Measurements from ENCODE around the gene MAP7.
"Not testable (repeated sequence)": the region's sequence is repeated elsewhere in the genome, so short reads cannot be mapped to it uniquely, and the experiment has no call there.

The MAP7 gene

DNA sequence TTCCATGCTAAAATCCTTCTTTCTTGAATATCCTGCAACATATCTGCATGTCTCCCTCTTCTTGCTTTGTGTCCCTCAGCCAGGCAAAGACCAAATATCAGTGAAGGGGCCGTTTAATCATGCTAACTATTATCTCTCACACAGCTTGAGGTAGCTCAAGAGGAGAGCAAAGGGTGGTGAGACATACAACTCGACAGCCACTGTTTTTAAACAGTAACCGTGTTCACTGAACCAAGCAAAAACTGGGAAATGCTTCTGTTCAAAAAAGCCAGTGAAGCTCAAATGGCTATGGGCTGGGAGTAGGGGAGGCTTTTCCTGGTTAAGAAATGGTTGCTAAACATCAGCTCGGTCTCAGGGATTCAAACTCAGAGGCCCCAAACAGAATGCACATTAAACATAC is 83.4 kb downstream of the MAP7 start:
- DNase-seq (ENCODE audit: low read depth) = no peak

DNA sequence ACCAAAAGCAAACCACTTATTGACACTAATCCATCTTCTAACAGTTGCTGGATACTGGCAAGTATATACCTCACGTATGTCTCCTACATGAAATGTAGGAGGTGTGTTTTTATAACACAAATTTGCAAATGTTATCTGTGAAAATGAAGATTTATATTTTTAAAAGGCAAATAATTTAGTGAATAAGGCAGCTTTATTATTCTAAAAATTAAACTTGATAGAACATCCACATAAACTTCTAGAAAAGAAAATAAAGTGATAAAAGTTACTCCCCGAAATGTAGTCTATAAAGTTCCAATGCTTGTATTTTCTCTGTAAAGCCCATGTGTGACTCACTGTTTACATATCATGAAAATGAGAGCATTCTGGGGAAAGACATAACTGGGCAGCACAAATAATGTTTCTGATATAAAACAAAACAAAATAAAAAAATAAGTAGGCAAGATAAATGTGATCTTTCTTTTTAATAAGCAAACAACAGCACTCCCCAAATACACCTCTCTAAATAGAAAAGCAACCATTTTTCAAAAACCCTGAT is 84.4 kb downstream of the MAP7 start:
- no peak for DNase-seq (ENCODE audit: low read depth)

DNA sequence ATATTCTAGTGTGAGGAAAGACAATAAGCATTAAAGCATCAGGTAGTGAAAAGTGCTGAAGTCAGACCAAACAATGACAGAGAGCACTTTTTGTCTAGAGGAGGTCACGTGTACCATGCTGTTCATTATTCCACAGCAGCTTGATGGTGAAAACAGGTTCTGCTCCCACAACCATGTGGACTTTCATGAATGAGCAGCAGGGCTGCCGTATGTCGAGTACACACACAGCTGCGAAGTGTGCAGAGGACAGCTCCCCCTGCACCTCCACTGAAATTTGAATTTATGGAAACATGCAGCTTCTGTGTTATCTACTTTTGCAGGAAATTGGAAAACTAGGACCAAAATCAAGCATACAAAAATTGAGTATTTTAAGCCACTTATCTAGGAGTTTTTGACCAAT is 85.3 kb downstream of the MAP7 start:
- DNase-seq (ENCODE audit: low read depth) = no peak

DNA sequence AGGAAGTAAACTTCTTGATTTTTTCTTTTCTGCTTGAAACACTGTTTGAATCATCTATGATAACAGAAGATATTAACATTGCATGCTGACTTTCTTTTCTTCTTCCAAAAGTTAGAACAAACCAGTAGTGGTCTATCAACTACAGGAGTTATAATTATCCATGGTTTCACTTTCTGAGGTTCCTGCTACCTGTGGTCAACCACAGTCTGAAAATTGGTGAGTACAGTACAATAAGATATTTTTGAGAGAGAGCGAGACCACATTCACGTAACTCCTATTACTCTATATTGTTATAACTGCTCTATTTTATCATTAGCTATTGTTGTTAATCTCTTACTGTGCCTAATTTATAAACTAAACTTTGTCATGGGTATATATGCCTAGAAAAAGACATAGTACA is 86.1 kb downstream of the MAP7 start:
- no peak for DNase-seq (ENCODE audit: low read depth)

DNA sequence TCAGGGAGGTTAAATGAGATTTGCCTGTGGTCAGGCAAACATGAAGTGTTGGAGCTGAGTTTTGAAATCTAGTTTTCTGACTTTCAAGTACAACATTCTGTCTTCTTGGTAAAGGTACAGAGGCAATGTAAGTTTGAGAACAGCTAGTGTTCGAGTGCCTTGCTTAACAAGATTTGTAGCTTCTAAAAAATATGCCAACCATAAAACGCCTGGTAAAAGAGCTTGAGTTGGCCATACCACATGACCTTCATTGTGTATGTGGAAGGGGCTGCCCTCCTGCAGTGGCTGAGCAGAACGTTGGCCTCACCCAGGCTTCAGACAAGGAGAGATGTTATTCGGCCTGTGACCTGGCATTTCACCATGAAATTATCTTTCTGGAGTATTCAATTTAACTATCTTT is 86.5 kb downstream of the MAP7 start:
- DNase-seq (ENCODE audit: low read depth) = no peak

DNA sequence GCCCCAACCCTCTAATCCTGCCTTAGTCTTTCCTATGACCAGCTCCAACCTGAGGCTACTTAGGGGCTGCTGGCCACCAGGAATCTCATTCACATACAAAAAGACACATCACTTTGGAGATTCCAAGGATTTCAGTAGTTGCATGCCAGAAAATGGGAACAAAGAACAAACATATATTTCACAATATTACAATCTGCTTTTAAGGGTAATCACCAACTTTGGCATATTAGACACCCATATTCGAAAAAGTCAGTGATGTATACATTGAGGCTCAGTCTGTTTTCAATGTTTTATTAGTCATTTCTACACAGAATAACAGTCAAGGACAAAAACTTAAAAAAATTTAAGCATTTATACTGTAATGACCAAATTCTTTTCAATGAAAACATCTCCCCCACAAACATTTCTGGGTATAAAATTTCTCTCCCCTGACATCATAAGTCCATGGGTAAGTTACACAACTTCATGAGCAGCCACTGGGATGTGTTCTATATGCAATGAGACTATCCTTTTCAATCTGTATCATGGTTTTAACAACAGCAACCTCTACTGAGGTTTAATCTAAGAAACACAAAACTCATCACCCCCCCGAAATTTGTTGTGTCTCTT is 103.5 kb downstream of the MAP7 start:
- DNase-seq (ENCODE audit: low read depth) = no peak

DNA sequence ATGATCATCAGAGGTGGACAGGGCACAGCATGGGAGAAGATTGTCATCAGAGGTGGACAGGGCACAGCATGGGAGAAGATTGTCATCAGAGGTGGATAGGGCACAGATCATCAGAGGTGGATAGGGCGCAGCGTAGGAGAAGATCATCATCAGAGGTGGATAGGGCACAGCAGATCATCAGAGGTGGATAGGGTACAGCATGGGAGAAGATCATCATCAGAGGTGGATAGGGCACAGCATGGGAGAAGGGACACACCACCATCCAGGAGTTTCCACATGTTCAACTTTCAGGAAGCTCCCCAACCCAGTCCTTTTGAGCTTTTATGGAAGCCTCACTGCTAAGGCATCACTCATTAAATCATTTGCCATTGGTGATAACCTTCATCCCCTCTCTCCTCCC is 104.1 kb downstream of the MAP7 start:
- no peak for DNase-seq (ENCODE audit: low read depth)

DNA sequence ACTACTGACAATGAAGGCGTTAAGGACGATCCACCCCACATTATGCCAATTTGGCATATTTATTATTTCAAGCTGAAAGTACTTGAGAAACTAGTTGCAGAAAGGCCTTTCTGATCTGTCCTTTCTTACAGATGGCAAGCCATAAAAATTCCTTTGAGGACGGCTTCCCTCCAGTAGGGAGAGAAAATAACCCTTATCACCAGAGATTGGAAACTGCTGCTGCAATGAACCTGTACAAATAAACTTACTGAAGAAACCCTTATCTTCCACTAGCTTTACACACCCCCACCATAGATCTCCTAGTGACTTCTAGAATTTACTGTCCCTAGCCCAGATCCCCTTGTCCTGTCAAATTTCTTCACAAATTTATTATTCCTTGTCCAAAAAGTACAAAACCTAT is 105.2 kb downstream of the MAP7 start:
- DNase-seq (ENCODE audit: low read depth) = no peak

DNA sequence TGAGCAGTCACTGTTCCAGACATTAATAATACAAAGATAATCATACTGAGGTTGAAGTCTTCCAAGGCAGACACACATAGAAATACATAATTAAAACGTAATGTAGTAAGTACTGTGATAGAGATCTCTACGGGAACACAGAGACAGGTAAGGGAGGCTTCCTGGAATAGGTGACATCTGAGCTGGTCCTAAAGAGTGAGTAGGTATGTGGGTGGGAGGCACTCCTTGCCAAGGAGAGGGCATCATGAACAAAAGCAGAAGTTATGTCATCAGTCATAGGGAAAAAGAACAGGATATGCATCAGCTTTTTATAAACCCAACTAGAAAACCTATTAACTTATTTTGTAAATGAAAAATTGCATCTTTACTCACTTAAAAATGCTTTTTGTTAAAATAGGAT is 110.0 kb downstream of the MAP7 start:
- DNase-seq (ENCODE audit: low read depth) = no peak

DNA sequence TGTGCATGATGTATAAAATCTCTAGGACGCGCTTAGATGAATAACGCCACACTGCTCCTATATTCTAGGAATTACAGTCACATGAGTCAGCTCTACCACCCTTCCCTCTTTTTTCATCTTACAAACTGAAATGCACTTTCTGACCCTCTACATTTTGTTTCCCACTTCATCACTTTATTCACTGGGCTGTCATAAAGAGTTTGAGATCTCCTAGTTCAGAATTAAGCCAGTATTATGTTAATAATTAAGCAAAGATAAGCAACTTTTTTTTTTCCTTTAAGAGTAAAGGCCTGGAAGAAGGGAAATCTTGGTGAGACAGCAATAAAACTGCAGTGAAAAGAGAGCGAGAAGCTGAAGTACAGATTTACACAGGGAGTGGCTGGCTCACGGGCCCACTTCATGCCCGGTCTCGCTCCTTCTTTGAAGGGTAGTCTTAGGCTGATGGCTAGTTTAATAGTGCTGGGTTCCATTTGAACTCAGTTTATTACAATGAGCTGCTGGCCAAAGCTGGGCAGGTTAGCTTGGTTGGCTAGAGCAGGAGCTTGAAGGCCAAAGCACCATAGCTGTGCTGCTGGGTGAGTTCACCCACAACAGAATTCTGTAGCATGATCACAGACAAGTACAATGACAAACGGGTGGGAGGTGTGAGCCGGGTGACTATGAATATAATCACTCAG is 110.6 kb downstream of the MAP7 start:
- no peak for DNase-seq (ENCODE audit: low read depth)

DNA sequence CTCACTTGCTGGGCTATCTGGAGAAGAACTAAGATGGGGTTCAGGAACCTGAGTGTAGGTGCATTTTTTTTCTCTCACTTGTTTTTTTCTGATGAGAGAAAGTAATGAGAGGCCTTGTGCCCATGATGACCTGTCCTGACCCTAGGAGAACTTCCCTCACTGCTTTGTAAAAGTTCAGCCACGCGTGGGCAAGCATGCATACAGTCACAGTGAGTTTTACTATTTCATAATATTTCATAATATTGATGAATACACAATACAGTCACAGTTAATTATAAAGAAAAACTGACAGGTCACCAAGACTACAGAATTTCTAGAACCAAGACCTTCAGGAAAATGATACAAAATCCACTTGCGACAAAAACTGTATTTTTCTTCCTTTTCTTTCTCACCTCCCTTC is 111.8 kb downstream of the MAP7 start:
- DNase-seq (ENCODE audit: low read depth) = no peak

DNA sequence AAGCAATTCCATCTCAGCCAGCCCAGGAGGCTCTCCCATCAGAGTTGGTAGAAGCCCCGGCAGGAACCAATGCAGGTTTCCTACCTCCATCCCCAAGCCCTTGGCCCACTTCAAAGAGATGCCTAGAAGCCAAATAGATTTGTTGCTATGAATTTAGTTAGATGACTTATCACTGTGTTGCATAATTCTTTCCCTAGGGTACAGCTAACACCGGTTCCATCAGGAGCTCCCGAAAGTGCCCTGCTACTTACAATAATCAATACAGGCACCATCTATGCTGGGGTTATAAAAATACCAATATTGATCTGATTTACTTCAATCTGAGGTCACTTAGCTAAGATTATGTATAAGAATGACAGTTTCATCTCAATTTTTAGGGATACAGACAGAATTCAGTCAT is 113.0 kb downstream of the MAP7 start:
- no peak for DNase-seq (ENCODE audit: low read depth)

DNA sequence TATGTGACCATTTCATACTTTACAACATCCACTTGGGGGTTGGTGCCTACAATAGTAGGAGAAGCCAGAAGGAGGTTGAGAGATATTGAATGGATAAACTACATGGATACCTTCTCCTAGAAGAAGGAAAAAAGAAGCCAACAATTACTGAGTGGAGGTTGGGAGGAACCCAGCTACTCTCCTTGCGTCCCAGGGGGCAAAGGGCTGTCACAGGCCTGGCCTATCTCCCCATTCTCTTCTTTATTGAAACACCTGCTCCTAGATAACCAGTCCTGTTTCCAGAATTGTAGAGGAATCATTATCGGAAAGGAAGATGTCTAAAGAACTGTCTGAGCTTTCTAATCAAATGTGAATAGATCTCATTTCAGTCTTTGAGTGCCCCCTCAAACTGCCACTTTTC is 115.1 kb downstream of the MAP7 start:
- DNase-seq (ENCODE audit: low read depth) = no peak

DNA sequence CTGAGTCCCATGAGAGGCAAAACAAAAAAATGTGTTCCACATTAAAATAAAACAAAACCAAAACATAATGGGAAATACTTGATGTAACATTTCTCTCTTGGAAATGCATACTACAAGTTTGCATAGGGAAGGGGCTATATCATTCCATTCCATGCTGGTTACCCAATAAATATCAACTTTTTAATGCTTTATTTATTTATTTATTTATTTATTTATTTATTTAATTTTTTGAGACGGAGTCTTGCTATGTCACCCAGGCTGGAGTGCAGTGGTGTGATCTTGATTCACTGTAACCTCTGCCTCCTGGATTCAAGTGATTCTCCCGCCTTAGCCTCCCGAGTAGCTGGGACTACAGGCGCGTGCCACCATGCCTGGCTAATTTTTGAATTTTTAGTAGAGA is 118.9 kb downstream of the MAP7 start:
- not testable (repeated sequence) for DNase-seq (ENCODE audit: low read depth)

DNA sequence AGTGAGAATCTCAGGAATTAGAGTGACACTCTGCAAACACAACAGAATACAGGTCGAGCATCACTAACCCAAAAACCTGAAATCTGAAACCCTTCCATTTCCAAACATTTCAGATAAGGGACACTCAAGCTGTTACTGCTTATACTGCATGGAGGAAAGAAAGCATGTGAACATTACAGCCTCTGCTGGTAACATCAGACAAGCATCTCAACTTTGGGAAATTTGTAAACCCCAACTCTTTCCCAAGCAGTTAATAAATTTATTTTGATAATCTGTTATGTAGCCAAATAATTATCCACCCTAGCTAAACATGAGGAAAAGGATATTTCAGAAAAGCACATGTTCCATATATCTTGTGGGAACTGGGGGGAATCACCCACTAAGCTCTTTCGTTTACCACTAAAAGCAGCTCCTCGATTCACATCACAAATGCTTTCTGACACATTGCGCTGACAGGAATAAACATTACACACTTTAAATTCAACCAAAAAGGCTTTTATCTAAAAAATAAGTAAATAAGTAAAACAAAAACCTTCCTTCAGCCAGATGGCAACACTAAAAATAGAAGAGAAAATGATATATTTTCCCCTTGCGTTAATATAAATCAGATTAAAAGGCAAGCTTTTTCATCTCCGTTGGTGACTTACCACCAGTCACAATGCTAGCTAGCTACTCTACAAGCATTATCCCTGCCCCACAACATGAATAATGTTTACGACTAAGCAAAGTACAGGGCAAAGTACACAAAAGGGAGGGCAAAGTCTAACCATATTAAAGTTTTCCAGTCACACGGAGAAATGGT is 120.8 kb downstream of the MAP7 start:
- DNase-seq (ENCODE audit: low read depth) = no peak

DNA sequence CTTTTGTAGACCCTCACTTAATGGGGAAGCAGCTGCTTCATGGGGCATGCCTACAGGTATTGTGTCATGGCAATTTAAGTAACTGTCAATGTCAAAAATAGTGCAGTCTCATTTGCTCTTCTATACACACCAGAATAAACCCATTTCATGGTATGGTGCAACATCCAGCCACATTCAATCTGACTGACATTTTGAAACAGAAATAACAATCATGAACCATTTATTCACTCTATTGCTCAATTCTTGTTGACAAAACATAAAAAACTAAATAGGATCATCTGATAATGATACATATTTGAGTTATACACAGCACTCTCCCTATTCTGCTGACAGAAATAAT is 122.9 kb downstream of the MAP7 start:
- DNase-seq (ENCODE audit: low read depth) = no peak

DNA sequence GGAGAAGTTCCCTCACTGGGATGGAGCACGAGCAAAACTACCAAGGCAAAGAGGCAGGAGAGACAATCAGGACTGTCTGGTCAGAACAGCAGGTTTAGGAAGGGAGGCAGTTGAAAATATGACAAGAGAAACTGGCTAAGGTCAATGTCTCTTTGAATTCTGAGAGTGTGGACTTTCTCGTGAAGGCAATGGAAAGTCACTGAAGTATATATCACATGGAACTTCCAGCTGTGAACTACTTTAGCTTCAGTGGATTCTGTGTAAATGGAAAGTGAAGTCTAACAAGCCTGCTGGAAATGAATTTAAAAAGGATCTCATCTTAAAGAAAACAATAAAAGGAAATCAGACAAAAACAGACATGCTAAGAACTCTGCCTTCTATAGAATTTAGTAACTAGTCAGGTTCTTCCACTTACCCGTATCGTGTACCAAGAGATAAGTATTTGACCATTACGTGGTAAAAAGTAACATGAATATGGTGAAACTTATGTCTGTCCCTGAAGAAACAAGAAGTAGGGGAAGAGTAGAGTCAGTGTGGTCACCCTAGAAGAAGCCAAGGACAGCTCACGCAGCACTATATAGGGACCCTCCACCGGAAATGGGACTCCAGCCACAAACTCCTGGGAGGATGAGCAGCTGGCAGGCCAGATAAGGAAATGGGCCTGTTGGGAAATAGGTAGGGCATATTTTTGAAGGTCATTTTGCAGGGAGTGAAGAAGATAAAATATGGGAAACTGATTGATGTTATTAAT is 123.4 kb downstream of the MAP7 start:
- DNase-seq (ENCODE audit: low read depth) = no peak

DNA sequence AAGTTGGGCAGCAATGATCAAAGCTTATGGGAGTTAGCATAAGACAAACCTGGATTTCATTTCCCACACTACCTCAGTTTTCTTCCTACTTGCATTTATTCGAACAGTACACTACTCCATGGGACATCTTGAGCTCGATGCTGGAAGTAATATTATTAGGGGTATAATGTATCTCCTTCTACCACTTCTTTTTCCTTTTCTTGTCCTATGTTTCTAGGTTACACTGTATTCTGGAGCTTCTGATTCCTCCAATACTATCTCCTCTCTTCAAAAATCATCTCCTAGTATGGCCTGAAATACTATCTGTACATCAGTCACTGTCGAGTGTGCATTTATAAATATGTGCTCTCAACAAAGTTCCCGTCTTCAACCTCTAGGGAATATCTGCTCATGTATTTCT is 124.4 kb downstream of the MAP7 start:
- DNase-seq (ENCODE audit: low read depth) = no peak

DNA sequence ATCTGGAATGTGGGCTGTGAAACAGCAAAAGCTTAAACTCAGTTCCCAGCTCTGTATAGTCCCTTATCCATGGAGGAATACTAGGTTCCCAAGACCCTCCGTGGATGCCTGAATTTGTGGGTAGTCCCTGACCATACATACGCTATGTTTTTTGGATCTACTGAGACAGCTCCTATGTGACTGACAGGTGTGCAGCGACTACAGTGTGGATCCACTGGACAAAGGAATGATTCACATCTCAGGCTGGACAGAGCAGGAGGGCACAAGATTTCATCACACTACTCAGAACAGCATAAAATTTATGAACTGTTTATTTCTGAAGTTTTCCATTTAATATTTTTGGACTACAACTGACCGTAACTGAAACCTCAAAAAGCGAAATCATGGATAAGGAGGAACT is 125.3 kb downstream of the MAP7 start:
- DNase-seq (ENCODE audit: low read depth) = no peak

DNA sequence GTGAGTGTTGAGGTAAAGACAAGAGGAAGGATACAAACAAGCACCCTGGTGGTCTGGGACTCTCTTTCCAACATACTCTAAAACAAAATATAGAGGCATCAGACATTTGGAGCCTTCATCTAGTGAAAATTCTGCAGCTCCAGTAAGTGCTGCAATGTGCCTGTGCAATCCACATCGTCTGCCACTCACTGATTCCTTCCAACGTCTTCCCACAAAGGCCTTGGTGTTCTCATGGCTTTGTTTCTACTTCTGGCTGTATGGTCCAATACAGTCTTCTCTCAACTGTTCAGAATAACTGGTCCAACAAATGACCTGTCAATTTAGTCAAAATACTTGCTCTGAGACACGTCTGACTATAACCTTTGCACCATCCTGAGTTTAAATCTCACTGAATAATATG is 125.8 kb downstream of the MAP7 start:
- no peak for DNase-seq (ENCODE audit: low read depth)

DNA sequence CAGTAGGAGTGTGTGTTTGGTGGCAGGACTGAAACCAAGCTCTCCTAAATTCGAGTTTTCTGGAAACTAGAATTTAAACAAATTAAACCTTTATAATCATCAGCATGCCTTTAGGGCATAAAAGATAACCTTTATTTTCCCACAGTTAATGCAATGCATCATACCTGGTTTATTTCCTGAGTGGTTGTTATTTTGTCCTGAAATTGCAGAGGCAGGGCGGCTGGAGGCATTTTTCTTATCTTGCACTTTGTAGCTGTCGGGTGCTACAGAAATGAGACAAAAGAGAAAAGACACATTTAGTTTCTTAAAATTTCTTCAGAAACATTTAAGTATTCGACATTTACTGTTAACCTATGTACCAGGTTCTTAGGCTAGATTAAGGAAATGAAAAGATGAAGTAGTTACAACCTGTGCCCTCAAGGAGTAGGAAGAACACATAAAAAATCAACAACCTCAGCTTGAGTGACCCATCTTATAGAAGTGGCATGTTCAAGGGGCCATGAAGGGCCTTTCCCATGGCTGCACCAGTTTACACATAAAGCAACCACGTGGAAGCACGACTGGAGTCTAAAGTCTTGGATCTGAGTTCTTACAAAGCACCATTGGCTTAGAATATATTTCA is 128.6 kb downstream of the MAP7 start:
- no peak for DNase-seq (ENCODE audit: low read depth)

DNA sequence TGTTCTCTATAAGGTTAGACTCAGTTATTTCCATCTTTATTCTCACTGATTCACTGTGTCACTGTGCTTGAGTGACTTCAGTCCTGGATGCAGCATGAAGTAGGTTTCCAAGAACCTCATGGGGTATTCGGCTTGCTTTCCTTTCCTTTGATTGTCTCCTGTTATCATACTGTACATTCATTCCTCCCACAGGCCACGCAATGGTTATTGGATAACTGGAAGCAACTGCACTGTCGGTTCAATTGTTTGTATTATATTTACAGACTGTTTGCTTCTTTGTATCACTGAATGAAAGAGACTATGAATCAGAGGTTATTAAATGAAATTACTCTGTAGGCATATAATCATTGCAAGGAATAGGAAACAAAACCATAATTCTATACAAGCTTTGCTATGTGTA is 129.4 kb downstream of the MAP7 start:
- DNase-seq (ENCODE audit: low read depth) = no peak

Measured in non-pigmented ciliary epithelial cell (primary cell).